Endothelial cell of umbilical vein (primary cell): Measurements from ENCODE around the gene NEURL2. TPM values are rescaled to one million over a fixed set of nuclear protein-coding genes. Genes with fewer than 3 reads are reported as not detected.

ENCODE experiments used
- BruUV-seq: library from RNA; stranded (reverse); fragments of 400-500 nt; replicated peaks from 2 replicates; lab custom pipeline; 2021; lab: Mats Ljungman, UMichigan
- CTCF ChIA-PET: fragments of 300-600, 350-600 bp; sonication (Branson Sonifier 250); formaldehyde crosslinking; loops from one replicate; lab custom pipeline; 2021; ENCODE audit warnings: antibody characterized with exemption, inconsistent platforms; lab: Charles Lee
- POLR2A ChIA-PET: fragments of 300-600, 350-600 bp; sonication (Branson Sonifier 250); formaldehyde crosslinking; loops from one replicate; lab custom pipeline; 2021; ENCODE audit warnings: antibody characterized with exemption, inconsistent platforms; lab: Charles Lee
- DNase-seq: peaks from one replicate; pipeline ENCODE4 v3.0.0-alpha.2; 2011; ENCODE audit warnings: low read depth, low spot score
- FAIRE-seq: peaks from 2 replicates; lab custom pipeline; 2011; peaks lifted over from hg19 to GRCh38; lab: Jason Lieb, UNC
- H2AFZ ChIP-seq: 2 replicates; pipeline ENCODE4 v1.6.0; 2012; ENCODE audit warnings: low read depth, low read length, control low read depth, inconsistent platforms
- H3K27ac ChIP-seq: 2 replicates; pipeline ENCODE4 v1.5.1; 2011; ENCODE audit warnings: low read depth, mild to moderate bottlenecking, control low read depth, low read length, moderate library complexity; ENCODE audit not compliant: insufficient read depth
- H3K27me3 ChIP-seq, 2 experiments: 2 replicates each; pipeline versions ENCODE4 v1.6.0 to v1.6.1; 2011; ENCODE audit warnings: low read length in 2 of 2, mixed read lengths in 1 of 2; ENCODE audit not compliant: control insufficient read depth in 2 of 2, insufficient read depth in 2 of 2
- H3K36me3 ChIP-seq, 2 experiments: 2 replicates in 1 of 2; 3 replicates in 1 of 2; pipeline ENCODE4 v1.5.1; 2011; ENCODE audit warnings: low read length in 2 of 2, mild to moderate bottlenecking in 1 of 2, moderate library complexity in 1 of 2; ENCODE audit not compliant: control insufficient read depth in 2 of 2, insufficient read depth in 2 of 2; ENCODE audit errors: extremely low read depth in 1 of 2
- H3K4me1 ChIP-seq: 3 replicates; pipeline ENCODE4 v1.5.1; 2011; ENCODE audit warnings: mild to moderate bottlenecking, low read length; ENCODE audit not compliant: control insufficient read depth, insufficient read depth; ENCODE audit errors: extremely low read depth
- H3K4me2 ChIP-seq: 2 replicates; pipeline ENCODE4 v1.6.1; 2011; ENCODE audit warnings: low read length, control low read depth, mixed read lengths; ENCODE audit not compliant: insufficient read depth
- H3K4me3 ChIP-seq, 3 experiments: fragments of 200-600 bp in 1 of 3; sonication (generic), shearing (Covaris generic) in 1 of 3; replicated peaks in 1 of 3; 2 replicates each; pipeline ENCODE4 v1.5.1; 2011 to 2016; ENCODE audit warnings: control low read depth in 3 of 3, low read length in 3 of 3, mild to moderate bottlenecking in 2 of 3, inconsistent platforms in 1 of 3, low read depth in 1 of 3, moderate library complexity in 1 of 3; ENCODE audit not compliant: insufficient read depth in 1 of 3
- H3K79me2 ChIP-seq: 2 replicates; pipeline ENCODE4 v1.6.0; 2012; ENCODE audit warnings: low read length, inconsistent platforms; ENCODE audit not compliant: control insufficient read depth, insufficient read depth
- H3K9ac ChIP-seq: replicated peaks from 2 replicates; pipeline ENCODE3; 2011; ENCODE audit warnings: low read length, control low read depth; ENCODE audit not compliant: insufficient read depth; ENCODE audit errors: extremely low read depth
- H3K9me1 ChIP-seq: replicated peaks from 3 replicates; pipeline ENCODE4 v1.6.0; 2011; ENCODE audit warnings: mild to moderate bottlenecking, low read length; ENCODE audit not compliant: control insufficient read depth, insufficient read depth; ENCODE audit errors: extremely low read depth
- H3K9me3 ChIP-seq: replicated peaks from 2 replicates; pipeline ENCODE4 v1.5.1; 2012; ENCODE audit warnings: low read length, inconsistent platforms; ENCODE audit not compliant: control insufficient read depth, insufficient read depth
- H4K20me1 ChIP-seq: replicated peaks from 2 replicates; pipeline ENCODE3; 2011; ENCODE audit warnings: mild to moderate bottlenecking, low read length; ENCODE audit not compliant: control insufficient read depth, insufficient read depth; ENCODE audit errors: extremely low read depth
- EZH2 ChIP-seq: IDR thresholded peaks from 2 replicates; pipeline ENCODE4 v1.6.1; 2012; ENCODE audit warnings: borderline replicate concordance, low read depth, mild to moderate bottlenecking, moderate library complexity, low read length, inconsistent platforms; ENCODE audit not compliant: severe bottlenecking
- FOS ChIP-seq: IDR thresholded peaks from 2 replicates; pipeline ENCODE4 v1.6.1; 2011; ENCODE audit warnings: mild to moderate bottlenecking, low read length, moderate library complexity, borderline replicate concordance; ENCODE audit not compliant: insufficient read depth
- GATA2 ChIP-seq: IDR thresholded peaks from 2 replicates; pipeline ENCODE4 v1.7.0; 2011; ENCODE audit warnings: low read depth, mild to moderate bottlenecking, moderate library complexity, mixed read lengths, low read length; ENCODE audit not compliant: insufficient read length, insufficient read depth
- JUN ChIP-seq: IDR thresholded peaks from 2 replicates; pipeline ENCODE4 v1.6.1; 2011; ENCODE audit warnings: borderline replicate concordance, low read depth; ENCODE audit not compliant: insufficient read length, insufficient read depth
- MAX ChIP-seq: IDR thresholded peaks from 2 replicates; pipeline ENCODE4 v1.6.1; 2011; ENCODE audit not compliant: insufficient read depth, insufficient read length
- MYC ChIP-seq: IDR thresholded peaks from one replicate; pipeline ENCODE4 v1.6.1; 2011; ENCODE audit warnings: mild to moderate bottlenecking, low read depth, low read length
- POLR2A ChIP-seq: IDR thresholded peaks from 2 replicates; pipeline ENCODE4 v1.6.1; 2012; ENCODE audit warnings: low read depth, mild to moderate bottlenecking, control low read depth, low read length
- POLR2AphosphoS5 ChIP-seq: IDR thresholded peaks from 2 replicates; pipeline ENCODE4 v1.6.1; 2012; ENCODE audit warnings: low read depth, mild to moderate bottlenecking, control low read depth, low read length, moderate library complexity; ENCODE audit not compliant: insufficient read depth
- dilution Hi-C: fragments of 300-500 bp; cut with MboI; formaldehyde crosslinking; loops from one replicate; pipeline ENCODE4 v1.15.0; 2019; ENCODE audit warnings: low sequenced_read_pairs; ENCODE audit not compliant: extremely low pct_ligation_motif_present
- intact Hi-C: fragments of 100-400 bp; cut with micrococcal nuclease; formaldehyde crosslinking; loops from one replicate; pipeline ENCODE4 v1.10.0; 2022
- polyA plus RNA-seq, 4 experiments: library from polyadenylated mRNA; depleted of rRNA in 3 of 4; stranded (reverse) in 3 of 4; unstranded in 1 of 4; fragments of >200 nt; gene quantifications; 2 replicates each; pipeline versions ENCODE4 v1.2.1 to v1.2.3, GENCODE V29; 2011 to 2012; ENCODE audit warnings: missing spikeins in 1 of 4
- total RNA-seq: library from RNA; stranded (reverse); gene quantifications from 2 replicates; pipeline ENCODE4 v1.2.3, GENCODE V29; 2021
- TF ChIP-seq, protein P1 (sequence below), 2 donors: IDR thresholded peaks; 1 replicate in 1 of 2; 2 replicates in 1 of 2; pipeline ENCODE4 v1.5.1; 2011; ENCODE audit warnings: low read length in 2 of 2, mild to moderate bottlenecking in 2 of 2, moderate library complexity in 2 of 2, control low read depth in 1 of 2, inconsistent platforms in 1 of 2, low read depth in 1 of 2; ENCODE audit not compliant: insufficient read depth in 1 of 2; ENCODE audit errors: extremely low read depth in 1 of 2

The NEURL2 gene
- total and polyA plus RNA-seq, 2 donors (not counting 3 experiments of a cell fraction or from before 2014, with no cell fraction given), result 2.8 to 5.4 TPM

- intact Hi-C loops, result loop anchor here (1.0 to 2.0 kb wide), 5 partner anchors 38 to 111 kb away; partner anchors contain the start of genes ACOT8, ZNF335, ZSWIM1 and ZSWIM3
- Histone ChIP-seq H3K4me1 (peaks cover 14% of the 10 kb centered on the region), H2AFZ (no peak overlapping the region), H3K9ac (peak overlapping the region; percentile 98), H3K27ac (peak overlapping the region; percentile 89), H3K4me3 (peak overlapping the region; percentile 26 to 97 (median 84)), H3K27me3 (no peaks in the 10 kb centered on the region), H3K9me3 (no peaks in the 10 kb centered on the region), H4K20me1 (no peaks in the 10 kb centered on the region), H3K9me1 (no peaks in the 10 kb centered on the region), H3K4me2 (peak overlapping the region; percentile 82), H3K79me2 (peaks cover 20% of the 10 kb centered on the region), H3K36me3 (peaks cover 3 to 13% of the 10 kb centered on the region in 2 experiments)
- TF ChIP-seq POLR2AphosphoS5, result no peak
- no peak for TF ChIP-seq JUN
- TF ChIP-seq MAX, result no peak
- TF ChIP-seq MYC, result no peak
- TF ChIP-seq POLR2A, result no peak
- TF ChIP-seq EZH2, result no peak
- no peak for TF ChIP-seq GATA2
- TF ChIP-seq FOS, result no peak
- TF ChIP-seq, protein P1, sequence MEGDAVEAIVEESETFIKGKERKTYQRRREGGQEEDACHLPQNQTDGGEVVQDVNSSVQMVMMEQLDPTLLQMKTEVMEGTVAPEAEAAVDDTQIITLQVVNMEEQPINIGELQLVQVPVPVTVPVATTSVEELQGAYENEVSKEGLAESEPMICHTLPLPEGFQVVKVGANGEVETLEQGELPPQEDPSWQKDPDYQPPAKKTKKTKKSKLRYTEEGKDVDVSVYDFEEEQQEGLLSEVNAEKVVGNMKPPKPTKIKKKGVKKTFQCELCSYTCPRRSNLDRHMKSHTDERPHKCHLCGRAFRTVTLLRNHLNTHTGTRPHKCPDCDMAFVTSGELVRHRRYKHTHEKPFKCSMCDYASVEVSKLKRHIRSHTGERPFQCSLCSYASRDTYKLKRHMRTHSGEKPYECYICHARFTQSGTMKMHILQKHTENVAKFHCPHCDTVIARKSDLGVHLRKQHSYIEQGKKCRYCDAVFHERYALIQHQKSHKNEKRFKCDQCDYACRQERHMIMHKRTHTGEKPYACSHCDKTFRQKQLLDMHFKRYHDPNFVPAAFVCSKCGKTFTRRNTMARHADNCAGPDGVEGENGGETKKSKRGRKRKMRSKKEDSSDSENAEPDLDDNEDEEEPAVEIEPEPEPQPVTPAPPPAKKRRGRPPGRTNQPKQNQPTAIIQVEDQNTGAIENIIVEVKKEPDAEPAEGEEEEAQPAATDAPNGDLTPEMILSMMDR (IDR thresholded peaks at IDR 0.05; ENCODE audit: extremely low read depth in 1 of 2, insufficient read depth in 1 of 2, low read depth in 1 of 2, low read length in 2 of 2), result no peak
- no peak for DNase-seq
- BruUV-seq, result no TSS peak
- POLR2A ChIA-PET, result interaction anchor here (0.6 to 2.9 kb wide), 12 partner anchors 9 to 74 kb away, joined by 3 to 26 read pairs (median 8); partner anchors contain the start of genes CTSA, NEURL2, PLTP and ZSWIM1
- no peak for FAIRE-seq
- dilution Hi-C loops, result no loop called here
- CTCF ChIA-PET, result interaction anchor here (0.8 to 4.9 kb wide), 13 partner anchors 8 to 110 kb away, joined by 3 to 50 read pairs (median 5); partner anchors contain the start of genes CTSA, NEURL2, PLTP and ZSWIM1
Observed at GRCh38 chr20:45934046-45934585, 43.1 kb upstream of the NEURL2 start.
